Natural killer cell (primary cell): Measurements from ENCODE around the gene GAREM1. TPM values are rescaled to one million over a fixed set of nuclear protein-coding genes. Genes with fewer than 3 reads are reported as not detected.

Experiments
- ATAC-seq, 3 donors: fragments of 150-1000 bp in 2 of 3; fragments of 200-7000 bp in 1 of 3; cut with Tn5 transposase; 1 replicate in 1 of 3; 2 replicates in 2 of 3; pipeline ENCODE4 v1.10.0; 2021; ENCODE audit warnings: mild to moderate bottlenecking in 2 of 3, moderate library complexity in 2 of 3
- DNase-seq, 2 donors: peaks; one replicate each; pipeline versions ENCODE4 v3.0.0 to v3.0.0-alpha.2; 2013 to 2021; ENCODE audit warnings: mixed read lengths in 1 of 2
- H3K27ac ChIP-seq: one replicate; pipeline ENCODE4 v1.5.1; 2013; ENCODE audit warnings: mild to moderate bottlenecking, low read length
- H3K27me3 ChIP-seq: one replicate; pipeline ENCODE4 v1.6.1; 2013; ENCODE audit warnings: low read length; ENCODE audit not compliant: control insufficient read depth, insufficient read depth
- H3K36me3 ChIP-seq: one replicate; pipeline ENCODE4 v1.6.1; 2013; ENCODE audit warnings: low read length; ENCODE audit not compliant: control insufficient read depth, insufficient read depth
- H3K4me1 ChIP-seq: one replicate; pipeline ENCODE4 v1.6.1; 2013; ENCODE audit warnings: low read length; ENCODE audit not compliant: control insufficient read depth, insufficient read depth
- H3K4me3 ChIP-seq: one replicate; pipeline ENCODE4 v1.5.1; 2013; ENCODE audit warnings: low read length
- H3K9me3 ChIP-seq: one replicate; pipeline ENCODE4 v1.6.1; 2013; ENCODE audit warnings: low read length; ENCODE audit not compliant: control insufficient read depth, insufficient read depth
- H3K27ac Mint-ChIP-seq, 2 donors: one replicate each; pipeline ENCODE4 v1.8.0; 2022; ENCODE audit warnings: mild to moderate bottlenecking in 2 of 2, mixed read lengths in 2 of 2, moderate library complexity in 1 of 2
- H3K27me3 Mint-ChIP-seq, 2 donors: one replicate each; pipeline ENCODE4 v1.8.0; 2022; ENCODE audit warnings: low read depth in 2 of 2, mixed read lengths in 2 of 2
- H3K36me3 Mint-ChIP-seq: one replicate; pipeline ENCODE4 v1.8.0; 2022; ENCODE audit warnings: mixed read lengths
- H3K4me1 Mint-ChIP-seq, 2 donors: one replicate each; pipeline ENCODE4 v1.8.0; 2022; ENCODE audit warnings: mixed read lengths in 2 of 2
- H3K4me3 Mint-ChIP-seq: one replicate; pipeline ENCODE4 v1.8.0; 2022; ENCODE audit warnings: mild to moderate bottlenecking, moderate library complexity, mixed read lengths
- H3K9me3 Mint-ChIP-seq, 2 donors: one replicate each; pipeline ENCODE4 v1.8.0; 2022; ENCODE audit warnings: mixed read lengths in 2 of 2
- WGBS: methylation state at CpG from one replicate; pipeline ENCODE4 v1.1.7; 2013; ENCODE audit warnings: missing lambda C conversion rate; ENCODE audit not compliant: insufficient coverage; 5-methylcytosine and 5-hydroxymethylcytosine counted together
- intact Hi-C: fragments of 100-400 bp; cut with micrococcal nuclease; formaldehyde crosslinking; loops from one replicate; pipeline ENCODE4 v1.14.2; 2022
- total RNA-seq, 4 donors: library from RNA; stranded (reverse); fragments of 120-200 nt in 1 of 4; gene quantifications; one replicate each; pipeline versions ENCODE4 v1.2.3 to v1.2.4, GENCODE V29; 2013 to 2022
- TF ChIP-seq, protein P1 (sequence below): fragments of 200-600 bp; IDR thresholded peaks from one replicate; pipeline ENCODE4 v1.8.0; 2022; ENCODE audit warnings: antibody characterized with exemption

GAREM1 gene
- total RNA-seq, 3 donors from 2014 or later (not counting 1 experiment from before 2014, with no cell fraction given) = 0.09 TPM; not detected in 2

DNA sequence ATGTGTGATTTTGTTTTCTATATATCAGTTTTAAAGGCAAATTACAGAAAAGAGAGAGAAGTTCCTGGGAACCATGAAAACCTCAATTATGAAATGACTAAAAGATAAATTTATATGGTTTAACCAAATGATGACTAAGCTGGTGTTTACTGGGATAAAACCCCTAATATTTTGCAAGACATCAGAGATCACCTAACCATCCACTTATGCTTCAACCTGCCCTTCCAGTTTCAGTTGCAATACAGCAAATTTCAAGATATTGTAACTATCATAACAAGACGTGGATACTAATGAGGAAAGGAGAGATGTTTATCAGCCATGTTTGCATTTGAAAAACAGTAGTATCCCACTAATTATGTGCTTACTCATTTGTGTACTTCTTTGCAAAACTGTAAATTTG is 108.2 kb downstream of the GAREM1 start:
- H3K27ac Mint-ChIP-seq = no peak overlapping the region
- whole genome bisulfite sequencing = no CpG with 5 or more reads among the region's 1 CpG
- intact Hi-C loops = no loop called here
- no peaks in the 10 kb centered on the region for H3K9me3 Mint-ChIP-seq
- H3K36me3 ChIP-seq = no peaks in the 10 kb centered on the region
- no peaks in the 10 kb centered on the region for H3K36me3 Mint-ChIP-seq
- peaks cover 0 to 8% of the 10 kb centered on the region in 2 donors for H3K27me3 Mint-ChIP-seq
- no peak overlapping the region for H3K4me3 ChIP-seq
- H3K4me1 ChIP-seq = no peaks in the 10 kb centered on the region
- no peak overlapping the region for H3K4me3 Mint-ChIP-seq
- H3K27me3 ChIP-seq = no peaks in the 10 kb centered on the region
- ATAC-seq = no peak
- no peak overlapping the region for H3K27ac ChIP-seq
- no peak for DNase-seq
- no peaks in the 10 kb centered on the region for H3K4me1 Mint-ChIP-seq
- H3K9me3 ChIP-seq = no peaks in the 10 kb centered on the region
- TF ChIP-seq, protein P1, sequence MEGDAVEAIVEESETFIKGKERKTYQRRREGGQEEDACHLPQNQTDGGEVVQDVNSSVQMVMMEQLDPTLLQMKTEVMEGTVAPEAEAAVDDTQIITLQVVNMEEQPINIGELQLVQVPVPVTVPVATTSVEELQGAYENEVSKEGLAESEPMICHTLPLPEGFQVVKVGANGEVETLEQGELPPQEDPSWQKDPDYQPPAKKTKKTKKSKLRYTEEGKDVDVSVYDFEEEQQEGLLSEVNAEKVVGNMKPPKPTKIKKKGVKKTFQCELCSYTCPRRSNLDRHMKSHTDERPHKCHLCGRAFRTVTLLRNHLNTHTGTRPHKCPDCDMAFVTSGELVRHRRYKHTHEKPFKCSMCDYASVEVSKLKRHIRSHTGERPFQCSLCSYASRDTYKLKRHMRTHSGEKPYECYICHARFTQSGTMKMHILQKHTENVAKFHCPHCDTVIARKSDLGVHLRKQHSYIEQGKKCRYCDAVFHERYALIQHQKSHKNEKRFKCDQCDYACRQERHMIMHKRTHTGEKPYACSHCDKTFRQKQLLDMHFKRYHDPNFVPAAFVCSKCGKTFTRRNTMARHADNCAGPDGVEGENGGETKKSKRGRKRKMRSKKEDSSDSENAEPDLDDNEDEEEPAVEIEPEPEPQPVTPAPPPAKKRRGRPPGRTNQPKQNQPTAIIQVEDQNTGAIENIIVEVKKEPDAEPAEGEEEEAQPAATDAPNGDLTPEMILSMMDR = no peak

GRCh38 chr18:32360682-32361345 is 109.9 kb downstream of the GAREM1 start:
- Histone ChIP-seq H3K4me3 (no peak overlapping the region), H3K9me3 (no peaks in the 10 kb centered on the region), H3K4me1 (no peaks in the 10 kb centered on the region), H3K27me3 (no peaks in the 10 kb centered on the region), H3K36me3 (no peaks in the 10 kb centered on the region), H3K27ac (no peak overlapping the region)
- no peaks in the 10 kb centered on the region for H3K9me3 Mint-ChIP-seq
- no peaks in the 10 kb centered on the region for H3K4me1 Mint-ChIP-seq
- TF ChIP-seq, protein P1 = no peak
- no peak overlapping the region for H3K27ac Mint-ChIP-seq
- WGBS = 57% methylated on average over 1 of the region's 4 CpGs
- ATAC-seq (no peak), DNase-seq (no peak)
- intact Hi-C loops = no loop called here
- H3K4me3 Mint-ChIP-seq = no peak overlapping the region
- H3K27me3 Mint-ChIP-seq = peaks cover 2 to 8% of the 10 kb centered on the region in 2 donors
- no peaks in the 10 kb centered on the region for H3K36me3 Mint-ChIP-seq

DNA sequence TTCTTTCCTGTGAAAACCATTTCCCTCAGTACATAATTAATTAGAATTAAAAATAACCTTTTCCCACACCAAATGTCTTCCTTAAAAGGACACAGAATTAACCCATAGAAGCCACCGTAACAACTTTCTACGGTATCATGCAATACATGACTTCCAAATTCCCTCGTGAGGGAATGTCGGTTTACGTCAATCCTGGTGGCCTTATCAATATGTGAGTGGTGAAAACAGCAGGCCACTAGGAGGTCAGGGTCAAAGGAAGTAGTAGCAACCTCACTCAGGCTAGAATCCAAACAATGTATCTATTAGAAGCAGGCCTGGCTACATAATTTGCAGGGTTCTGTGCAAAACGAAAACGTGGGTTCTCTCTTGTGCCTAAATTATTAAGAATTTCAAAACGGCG is 112.2 kb downstream of the GAREM1 start:
- Mint-ChIP-seq H3K36me3 (no peaks in the 10 kb centered on the region), H3K4me1 (no peaks in the 10 kb centered on the region), H3K27ac (no peak overlapping the region), H3K4me3 (no peak overlapping the region), H3K27me3 (peaks cover 8 to 22% of the 10 kb centered on the region in 2 donors), H3K9me3 (no peaks in the 10 kb centered on the region)
- no peak overlapping the region for H3K27ac ChIP-seq
- H3K4me1 ChIP-seq = no peaks in the 10 kb centered on the region
- TF ChIP-seq, protein P1 = no peak
- H3K27me3 ChIP-seq = no peaks in the 10 kb centered on the region
- intact Hi-C loops = no loop called here
- DNase-seq (no peak), ATAC-seq (no peak)
- no peak overlapping the region for H3K4me3 ChIP-seq
- 89% methylated on average over 9 of the region's 9 CpGs for WGBS
- no peaks in the 10 kb centered on the region for H3K9me3 ChIP-seq
- H3K36me3 ChIP-seq = no peaks in the 10 kb centered on the region

- Mint-ChIP-seq H3K36me3 (no peaks in the 10 kb centered on the region), H3K4me1 (no peaks in the 10 kb centered on the region), H3K4me3 (no peak overlapping the region), H3K27ac (no peak overlapping the region), H3K27me3 (peaks cover 8 to 25% of the 10 kb centered on the region in 2 donors), H3K9me3 (no peaks in the 10 kb centered on the region)
- Histone ChIP-seq H3K9me3 (no peaks in the 10 kb centered on the region), H3K4me3 (no peak overlapping the region), H3K27ac (no peak overlapping the region), H3K4me1 (no peaks in the 10 kb centered on the region), H3K27me3 (no peaks in the 10 kb centered on the region), H3K36me3 (no peaks in the 10 kb centered on the region)
- ATAC-seq = no peak
- WGBS = 68% methylated on average over 7 of the region's 8 CpGs
- intact Hi-C loops = no loop called here
- TF ChIP-seq, protein P1 = no peak
- no peak for DNase-seq
Measured at GRCh38 chr18:32358075-32358474, 112.6 kb downstream of the GAREM1 start.
